ENCODE results near the gene MAP4K4.

Gene MAP4K4

GRCh38 chr2:101815739-101816391 is 118.4 kb downstream of the MAP4K4 start:
- DNase-seq (ENCODE audit: low spot score) = no peak

GRCh38 chr2:101816598-101816997 is 119.1 kb downstream of the MAP4K4 start:
- no peak for DNase-seq (ENCODE audit: low spot score)

GRCh38 chr2:101817481-101817880 is 120.0 kb downstream of the MAP4K4 start:
- no peak for DNase-seq (ENCODE audit: low spot score)

GRCh38 chr2:101818531-101819451 is 121.3 kb downstream of the MAP4K4 start:
- DNase-seq (ENCODE audit: low spot score) = no peak

DNA sequence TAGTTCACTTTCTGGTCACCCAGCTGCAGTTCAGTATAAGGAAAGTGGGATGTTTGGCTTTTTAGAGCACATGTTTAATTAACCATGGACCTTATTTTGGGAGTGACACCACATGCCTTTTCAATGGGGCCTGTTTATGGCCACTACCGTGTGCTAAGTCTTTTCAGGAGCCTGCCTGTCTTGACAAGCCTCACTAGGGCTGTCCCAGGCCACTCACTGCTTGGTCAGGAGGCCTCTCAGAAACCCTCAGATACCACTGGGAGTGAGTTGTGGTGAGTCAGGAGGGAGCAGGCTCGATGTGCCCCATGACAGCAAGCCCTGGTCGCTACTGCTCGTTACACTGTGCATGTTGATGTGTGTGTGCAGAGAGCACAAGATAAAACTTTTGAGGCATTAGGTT is 123.0 kb downstream of the MAP4K4 start:
- no peak for DNase-seq (ENCODE audit: low spot score)

GRCh38 chr2:101821059-101821805 is 123.7 kb downstream of the MAP4K4 start:
- DNase-seq (ENCODE audit: low spot score) = no peak

DNA sequence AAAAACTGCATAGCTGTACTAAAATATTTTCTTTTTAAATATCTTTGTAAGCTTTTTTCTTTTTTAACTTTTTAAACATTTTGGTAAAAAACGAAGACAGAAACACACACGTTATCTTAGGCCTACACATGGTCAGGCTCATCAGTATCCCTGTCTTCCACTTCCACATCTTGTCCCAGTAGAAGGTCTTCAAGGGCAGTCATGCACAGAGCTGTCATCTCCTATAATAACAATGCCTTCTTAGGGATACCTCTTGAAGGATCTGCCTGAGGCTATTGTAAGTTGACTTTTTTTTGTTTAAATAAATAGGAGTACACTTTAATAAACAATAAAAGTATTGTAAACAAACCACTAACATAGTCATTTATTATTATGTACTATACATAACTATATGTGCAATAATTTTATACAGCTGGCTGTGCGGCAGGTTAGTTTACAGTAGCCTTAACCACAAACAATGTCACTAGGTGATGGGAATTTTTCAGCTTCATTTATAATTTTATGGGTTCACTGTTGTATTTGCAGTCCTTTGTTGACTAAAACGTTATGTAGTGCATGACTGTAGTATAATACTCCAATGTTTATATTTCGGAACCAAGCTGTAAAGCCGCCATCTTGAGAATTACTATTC is 124.4 kb downstream of the MAP4K4 start:
- DNase-seq (ENCODE audit: low spot score) = no peak

DNA sequence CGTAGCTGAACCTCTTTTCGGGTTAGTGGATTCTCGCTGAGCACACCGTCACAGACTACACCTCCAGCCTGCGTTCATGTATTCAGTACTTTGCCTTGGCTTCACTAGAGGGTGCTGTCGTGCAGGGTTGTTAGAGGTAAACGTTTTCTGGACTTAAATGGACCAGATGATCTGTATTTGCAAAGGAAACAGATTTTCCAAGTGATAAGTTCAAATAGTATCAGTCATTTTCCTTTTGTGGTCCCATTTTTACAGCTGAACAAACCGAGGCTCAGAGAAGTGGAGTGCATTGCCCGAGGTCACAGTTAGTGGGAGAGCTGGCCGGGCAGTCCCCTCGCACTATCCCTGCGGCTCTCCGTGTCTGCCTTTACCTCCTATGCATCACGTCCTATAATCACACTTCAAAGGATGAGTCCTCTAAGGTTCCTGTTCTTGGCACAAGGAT is 125.9 kb downstream of the MAP4K4 start:
- peak; percentile 31 for DNase-seq (ENCODE audit: low spot score)

GRCh38 chr2:101823859-101824258 is 126.4 kb downstream of the MAP4K4 start:
- no peak for DNase-seq (ENCODE audit: low spot score)

- DNase-seq (ENCODE audit: low spot score) = no peak
Observed at GRCh38 chr2:101826716-101827115, 129.2 kb downstream of the MAP4K4 start.

DNA sequence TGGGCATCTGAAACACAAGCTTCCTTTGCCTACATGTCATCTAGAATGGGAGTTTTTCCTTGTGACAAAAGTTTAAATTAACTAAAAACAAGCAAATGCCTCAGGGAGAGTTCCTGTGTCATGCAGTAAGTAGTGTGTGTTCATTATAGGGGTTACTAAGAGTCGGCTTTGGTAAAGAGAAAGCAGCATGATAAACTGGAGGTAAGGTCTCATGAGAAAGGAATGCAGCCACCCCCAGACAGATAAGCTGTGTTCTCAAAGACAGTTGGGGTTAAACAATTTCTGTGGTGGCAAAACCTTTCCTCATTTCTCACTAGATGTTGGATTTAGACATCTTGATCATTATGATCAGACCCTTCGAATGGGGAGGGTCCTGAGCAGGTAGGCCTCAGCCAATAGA is 129.7 kb downstream of the MAP4K4 start:
- no peak for DNase-seq (ENCODE audit: low spot score)

DNA sequence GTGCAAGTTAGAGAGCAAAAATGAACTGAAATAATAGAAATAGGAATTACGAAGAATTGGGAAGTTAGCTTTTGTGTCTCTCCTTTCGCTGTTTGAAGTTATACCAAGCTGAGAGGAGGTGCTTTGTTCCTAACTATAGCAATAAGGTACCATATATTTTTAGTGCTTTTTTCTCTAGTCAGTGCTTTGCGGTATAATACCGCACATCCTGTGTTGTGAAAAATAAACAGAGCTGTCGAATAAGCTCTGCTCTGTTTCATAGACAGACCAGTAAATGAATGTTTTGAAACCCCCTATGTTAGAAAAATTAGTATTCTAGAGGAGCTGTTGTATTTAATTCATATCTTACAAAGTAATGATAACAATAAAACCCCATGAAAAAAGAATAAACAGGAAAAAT is 130.8 kb downstream of the MAP4K4 start:
- no peak for DNase-seq (ENCODE audit: low spot score)

DNA sequence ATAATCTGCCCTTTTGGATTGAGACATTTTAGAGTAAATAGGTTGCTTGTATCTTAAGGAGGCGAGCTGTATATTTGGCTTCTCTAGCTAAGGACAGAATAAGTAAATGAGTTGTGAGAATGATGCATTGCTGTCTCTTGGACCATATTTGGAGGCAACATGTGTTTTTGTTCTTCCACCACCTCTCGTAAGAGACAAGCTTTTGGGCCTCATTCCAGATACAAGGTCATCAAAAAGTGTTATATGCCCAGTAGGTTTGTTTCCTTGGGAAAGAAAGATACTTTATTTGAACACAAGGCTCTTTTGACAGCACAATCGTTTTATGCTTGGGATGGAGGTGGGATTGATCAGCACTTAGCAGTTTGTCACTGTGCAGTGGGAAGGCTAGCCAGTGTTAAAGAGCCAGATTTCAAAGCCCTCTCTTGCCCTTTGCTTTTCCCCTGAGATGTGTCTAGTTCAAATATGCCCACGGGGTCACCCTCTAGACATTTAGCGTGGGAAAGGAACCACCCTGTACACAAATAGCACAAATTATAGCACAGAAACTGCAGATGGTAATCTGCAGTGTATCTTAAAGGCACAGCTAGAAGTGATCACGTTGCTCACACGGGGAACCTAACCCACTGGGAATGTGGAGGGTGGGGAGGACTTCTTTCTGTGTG is 131.3 kb downstream of the MAP4K4 start:
- no peak for DNase-seq (ENCODE audit: low spot score)

GRCh38 chr2:101829429-101829828 is 131.9 kb downstream of the MAP4K4 start:
- DNase-seq (ENCODE audit: low spot score) = no peak

DNA sequence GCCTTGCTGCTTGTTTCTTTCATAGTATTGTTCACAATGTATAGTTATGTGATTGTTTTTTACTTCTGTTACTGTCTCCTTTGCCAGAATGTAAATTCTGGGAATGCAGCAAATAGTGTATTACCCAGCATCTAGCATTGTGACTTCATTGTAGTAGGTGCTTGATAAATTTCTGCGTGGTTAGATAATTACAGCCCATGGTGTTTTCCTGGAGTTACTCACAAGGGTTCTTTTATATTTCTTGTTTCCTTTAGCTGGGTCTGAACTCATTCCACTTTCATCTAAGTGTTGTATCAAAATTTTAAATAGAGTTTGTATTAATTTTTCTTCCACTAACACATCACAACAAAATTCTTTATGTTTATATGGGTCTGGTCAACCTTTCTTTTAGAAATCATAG is 132.6 kb downstream of the MAP4K4 start:
- no peak for DNase-seq (ENCODE audit: low spot score)

DNA sequence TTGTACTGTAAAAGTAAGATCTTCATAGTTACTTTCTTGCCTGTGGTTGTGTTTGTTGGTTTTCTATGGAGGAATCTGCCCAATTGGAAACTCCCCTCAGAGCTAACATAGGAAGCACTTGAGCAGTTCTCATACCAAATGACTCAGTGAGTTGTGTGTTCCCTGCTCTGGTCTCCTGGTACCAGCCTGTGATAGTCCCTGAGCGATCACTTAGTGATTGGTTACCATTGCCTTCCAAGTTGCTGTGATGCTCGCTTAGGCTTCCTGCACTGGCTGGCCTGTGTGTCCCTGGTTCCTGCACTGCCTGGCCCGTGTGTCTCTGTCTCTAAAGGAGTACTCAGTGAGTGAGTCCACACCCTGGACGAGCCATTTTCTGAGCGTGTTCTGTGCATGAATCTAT is 133.0 kb downstream of the MAP4K4 start:
- DNase-seq (ENCODE audit: low spot score) = no peak

- peak; percentile 60 for DNase-seq (ENCODE audit: low spot score)
Observed at GRCh38 chr2:101831351-101831865, 133.9 kb downstream of the MAP4K4 start.

- DNase-seq (ENCODE audit: low spot score) = no peak
Observed at GRCh38 chr2:101832114-101832513, 134.6 kb downstream of the MAP4K4 start.

- DNase-seq (ENCODE audit: low spot score) = no peak
Observed at GRCh38 chr2:101833890-101834523, 136.5 kb downstream of the MAP4K4 start.

GRCh38 chr2:101837354-101837753 is 139.8 kb downstream of the MAP4K4 start:
- no peak for DNase-seq (ENCODE audit: low spot score)
